Sigmoid colon (tissue), 3 donors: Measurements from ENCODE around the gene AIG1.

ENCODE experiments used
- CTCF ChIP-seq, 4 experiments: fragments of 450-650 bp in 3 of 4; fragments of 200-600 bp in 1 of 4; IDR thresholded peaks; one replicate each; pipeline ENCODE4 v1.5.1; 2016 to 2019; ENCODE audit warnings: antibody characterized with exemption in 4 of 4, mild to moderate bottlenecking in 3 of 4, moderate library complexity in 2 of 4
- POLR2A ChIP-seq, 2 donors: fragments of 450-650 bp; IDR thresholded peaks; one replicate each; pipeline ENCODE4 v1.6.1; 2016; ENCODE audit warnings: antibody characterized with exemption in 2 of 2, mild to moderate bottlenecking in 2 of 2, moderate library complexity in 2 of 2

- TF ChIP-seq CTCF (IDR thresholded peaks at IDR 0.05) = no peak
- no peak for TF ChIP-seq POLR2A (IDR thresholded peaks at IDR 0.05)
Observed at GRCh38 chr6:143107911-143108761, 47.4 kb downstream of the AIG1 start.
